Endometrium (tissue), 2 donors: ENCODE measurements around the gene FAM131B.

Source experiments
- FAIRE-seq: peaks from 2 replicates; lab custom pipeline; 2012; peaks lifted over from hg19 to GRCh38; lab: Jason Lieb, UNC
- donor health status: control.
- donor health status: control.

The FAM131B gene

GRCh38 chr7:143356414-143357050 lies 6.0 kb downstream of the FAM131B start:
- FAIRE-seq = no peak

- no peak for FAIRE-seq
Observed at GRCh38 chr7:143355450-143356385, 6.8 kb downstream of the FAM131B start.

DNA sequence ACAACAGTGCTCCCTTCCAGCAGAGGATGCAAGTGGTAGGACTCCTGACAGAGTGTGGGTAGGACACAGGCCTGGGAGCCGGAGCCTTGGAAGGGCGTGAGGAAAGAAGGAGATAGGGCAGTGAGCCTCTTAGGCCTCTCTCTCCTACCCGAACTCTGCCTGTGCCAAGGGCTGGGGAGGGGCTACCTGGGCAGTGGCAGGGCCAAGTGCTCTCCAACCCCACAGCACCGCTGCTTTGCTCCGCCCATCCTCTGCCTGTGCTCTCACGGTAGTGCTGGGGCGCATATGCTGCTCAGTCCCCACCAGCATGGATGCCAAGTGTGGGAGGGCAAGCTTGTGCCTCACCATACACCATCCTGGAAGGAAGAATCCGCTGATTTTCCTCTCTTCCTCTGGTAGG lies 7.5 kb downstream of the FAM131B start:
- FAIRE-seq = no peak

DNA sequence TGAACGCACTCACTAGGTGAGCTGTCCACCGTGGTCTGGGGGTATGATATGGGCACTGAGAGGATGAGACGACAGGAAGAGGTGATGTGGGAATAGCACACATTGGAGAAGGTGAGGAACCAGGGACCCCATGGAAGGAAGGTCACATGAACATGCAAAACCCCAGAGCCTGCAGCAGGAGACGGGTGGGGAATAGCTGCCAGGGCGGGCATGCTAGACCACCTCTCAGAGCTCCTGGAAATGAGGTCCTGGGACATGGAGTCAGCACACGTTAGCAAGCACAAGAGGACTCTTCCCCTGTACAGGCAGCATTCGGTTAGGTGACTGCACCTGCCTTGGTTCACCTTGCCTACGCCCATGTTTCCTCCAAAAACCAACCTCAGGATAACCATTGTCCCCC lies 8.1 kb downstream of the FAM131B start:
- FAIRE-seq = no peak

- no peak for FAIRE-seq
Observed at GRCh38 chr7:143352531-143353002, 9.9 kb downstream of the FAM131B start.

- no peak for FAIRE-seq
Observed at GRCh38 chr7:143351574-143351973, 10.9 kb downstream of the FAM131B start.

DNA sequence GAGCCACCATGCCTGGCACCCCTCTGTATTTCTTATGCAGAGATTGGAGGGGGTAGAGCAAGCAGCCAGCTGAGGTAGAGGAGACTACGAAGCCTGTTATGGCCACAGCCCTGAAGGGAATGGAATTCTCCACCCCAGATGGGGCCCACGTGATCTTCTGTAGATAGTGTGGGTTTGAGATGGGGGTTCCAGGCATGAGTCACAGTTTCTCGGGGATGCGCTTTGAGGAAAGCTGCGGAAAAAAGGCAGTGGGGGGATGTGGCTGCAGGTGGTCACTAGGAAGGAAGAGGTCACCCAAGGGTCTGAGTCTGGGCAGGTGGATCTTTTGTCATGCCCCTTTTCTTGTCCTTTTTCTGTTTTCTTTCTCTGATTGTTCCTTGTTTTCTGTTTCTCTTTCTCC lies 11.5 kb downstream of the FAM131B start:
- no peak for FAIRE-seq

DNA sequence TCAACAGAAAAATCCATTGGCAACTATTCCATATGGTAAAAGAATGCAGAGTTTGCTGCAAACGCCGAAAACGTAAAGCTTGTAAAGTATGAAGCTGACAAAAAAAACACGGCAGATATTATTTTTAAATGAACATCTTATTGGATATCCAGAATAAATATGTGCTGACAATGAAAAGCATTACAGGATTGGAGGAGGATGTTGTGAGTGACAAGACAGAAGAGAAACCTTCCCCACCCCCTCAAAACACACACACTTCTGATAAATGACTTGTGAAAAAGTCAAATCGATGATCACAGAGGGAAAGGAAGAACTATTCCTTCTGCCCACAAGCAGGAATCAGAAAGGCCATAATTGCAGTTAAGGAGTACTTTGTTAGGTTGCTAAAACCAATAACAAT lies 14.6 kb downstream of the FAM131B start:
- no peak for FAIRE-seq

- FAIRE-seq = no peak
Observed at GRCh38 chr7:143346018-143346417, 16.5 kb downstream of the FAM131B start.

DNA sequence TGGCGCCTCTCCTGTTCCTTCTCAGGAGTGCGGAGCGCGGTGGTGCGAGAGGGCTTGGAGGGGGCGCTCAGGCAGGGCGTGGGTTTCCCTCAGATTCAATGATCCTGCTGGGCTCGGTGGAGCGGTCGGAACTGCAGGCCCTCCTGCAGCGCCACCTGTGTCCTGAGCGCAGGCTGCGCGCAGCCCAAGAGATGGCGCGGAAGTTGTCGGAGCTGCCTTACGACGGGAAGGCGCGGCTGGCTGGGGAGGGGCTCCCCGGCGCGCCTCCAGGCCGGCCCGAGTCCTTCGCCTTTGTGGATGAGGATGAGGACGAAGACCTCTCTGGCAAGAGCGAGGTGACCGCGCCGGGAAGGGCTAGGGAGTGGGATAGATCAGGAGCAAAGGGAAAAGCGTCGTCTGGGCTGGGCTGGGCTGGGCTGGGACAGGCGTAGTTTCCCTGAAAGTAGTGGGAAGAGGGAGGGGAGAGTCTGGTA lies 17.0 kb downstream of the FAM131B start:
- FAIRE-seq = no peak

DNA sequence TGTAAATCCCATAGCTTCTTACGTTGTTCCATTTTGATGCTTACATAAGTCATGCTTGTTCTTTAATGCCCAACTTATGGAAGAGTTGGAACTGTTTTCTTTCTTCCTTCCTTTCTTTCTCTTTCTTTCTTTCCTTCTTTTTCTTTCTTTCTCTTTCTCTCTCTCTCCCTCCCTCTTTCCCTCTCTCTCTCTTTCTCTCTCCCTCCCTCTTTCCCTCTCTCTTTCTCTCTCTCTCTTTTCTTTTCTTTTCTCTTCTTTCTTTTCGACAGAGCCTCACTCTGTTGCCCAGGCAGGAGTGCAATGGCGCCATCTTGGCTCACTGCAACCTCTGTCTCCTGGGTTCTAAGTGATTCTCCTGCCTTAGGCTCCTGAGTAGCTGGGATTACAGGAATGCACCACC lies 18.9 kb downstream of the FAM131B start:
- FAIRE-seq = no peak

DNA sequence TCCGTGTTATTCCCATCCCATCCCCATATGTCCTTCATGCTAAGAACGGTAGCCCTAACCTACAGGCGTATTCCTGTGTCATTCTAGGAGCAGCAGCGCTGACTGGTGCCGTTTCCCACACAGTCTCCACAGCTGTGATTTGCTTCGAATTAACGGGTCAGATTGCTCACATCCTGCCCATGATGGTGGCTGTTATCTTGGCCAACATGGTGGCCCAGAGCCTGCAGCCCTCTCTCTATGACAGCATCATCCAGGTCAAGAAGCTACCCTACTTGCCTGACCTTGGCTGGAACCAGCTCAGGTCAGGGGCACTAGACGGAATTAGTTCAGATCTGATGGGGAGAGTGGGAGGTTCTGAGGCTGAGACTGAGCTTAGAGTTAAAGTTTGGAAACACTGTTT lies 20.7 kb downstream of the FAM131B start:
- FAIRE-seq = no peak

DNA sequence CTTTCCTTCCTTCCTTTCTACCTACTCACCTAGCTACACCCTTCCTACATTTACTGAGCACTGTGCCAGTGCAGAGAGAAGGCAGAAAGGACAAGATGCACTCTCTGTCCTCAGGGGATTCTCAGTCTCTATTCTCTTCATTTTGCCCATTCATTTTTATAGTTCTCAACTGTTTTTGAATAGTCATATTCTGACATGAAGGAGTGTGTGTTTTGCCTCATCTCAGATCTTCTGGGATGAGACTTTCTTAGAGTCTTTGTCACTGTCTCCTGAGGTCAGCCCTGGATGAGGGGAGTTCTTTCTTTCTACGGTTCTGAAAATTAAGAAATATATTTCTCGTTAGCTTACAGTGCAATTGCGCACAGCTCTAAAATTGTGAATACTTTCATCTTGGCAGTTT lies 25.3 kb downstream of the FAM131B start:
- no peak for FAIRE-seq

DNA sequence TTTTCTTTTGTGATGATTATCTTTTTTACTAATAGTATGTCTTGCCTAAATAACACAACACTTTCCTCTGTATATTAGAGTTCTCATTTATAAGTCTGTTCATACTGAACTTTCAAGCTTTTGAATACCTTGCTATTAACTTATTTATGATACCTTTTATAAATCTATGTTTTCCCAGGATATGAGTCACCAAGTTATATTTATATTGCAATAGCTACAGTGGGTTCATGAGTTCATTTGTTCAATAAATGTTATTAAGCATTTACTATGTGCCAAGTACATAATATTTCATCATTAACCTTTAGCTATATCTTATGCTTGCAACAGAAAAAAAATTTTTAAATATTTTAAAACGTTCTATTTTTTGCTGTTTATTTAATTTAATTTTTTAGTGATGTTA lies 28.3 kb downstream of the FAM131B start:
- no peak for FAIRE-seq

DNA sequence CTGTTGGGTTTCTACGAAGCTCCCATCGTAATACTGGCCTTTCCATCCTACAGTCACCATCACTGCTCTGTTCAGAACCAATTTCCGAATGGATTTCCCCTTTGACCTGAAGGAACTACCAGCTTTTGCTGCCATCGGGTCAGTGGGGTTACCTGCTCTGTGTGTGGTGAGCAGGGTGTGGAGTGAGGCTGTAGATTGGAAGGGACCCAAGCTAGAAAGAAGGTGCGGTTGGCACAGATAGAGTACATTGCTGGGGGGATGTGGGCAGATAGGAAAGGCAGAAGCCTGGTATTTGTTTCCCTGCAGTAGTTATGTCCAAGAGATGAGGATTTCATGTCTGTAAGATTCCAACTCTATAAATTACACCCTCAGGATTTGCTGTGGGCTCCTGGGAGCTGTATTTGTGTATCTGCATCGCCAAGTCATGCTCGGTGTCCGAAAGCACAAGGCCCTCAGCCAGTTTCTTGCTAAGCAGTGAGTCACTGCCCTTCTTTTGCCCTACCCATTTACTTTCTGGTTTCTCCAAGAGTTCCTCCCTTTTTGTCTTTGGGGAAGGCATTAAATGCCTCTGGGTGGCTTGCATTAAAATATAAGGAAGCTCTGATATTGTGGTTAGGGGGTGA lies 31.2 kb downstream of the FAM131B start:
- FAIRE-seq = no peak

DNA sequence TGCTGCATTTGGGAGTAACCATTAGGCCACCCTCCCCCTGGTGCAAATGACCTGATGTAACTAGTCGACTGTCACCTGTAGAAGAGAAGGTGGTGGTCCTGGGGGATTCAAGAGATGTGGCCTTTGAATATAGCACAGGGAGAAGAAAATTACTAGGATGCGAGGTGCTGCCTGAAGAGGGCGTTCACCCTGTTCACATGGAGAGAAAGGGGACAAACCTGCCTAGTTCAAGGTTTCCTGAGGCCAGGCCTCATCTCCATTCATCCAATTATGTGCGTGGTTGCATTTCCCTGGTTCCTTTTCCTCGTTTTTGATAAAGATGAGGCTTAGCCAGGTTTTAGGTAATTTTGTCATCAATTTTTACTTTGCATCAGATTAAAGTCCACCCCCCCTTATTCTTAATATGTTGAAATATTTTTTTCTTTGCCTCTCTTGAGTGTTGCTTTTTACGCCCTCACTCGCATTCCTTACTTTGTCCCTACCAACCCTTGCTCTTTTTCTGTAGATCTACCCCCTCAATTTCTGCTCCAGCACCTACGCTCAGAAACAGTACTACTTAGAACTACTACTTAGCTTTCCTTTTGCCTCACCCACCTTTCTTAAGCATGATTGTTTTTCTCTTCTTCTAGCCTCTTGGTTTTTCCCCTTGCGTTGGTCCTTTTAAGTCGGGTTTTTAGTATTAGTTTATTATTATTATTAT lies 32.9 kb downstream of the FAM131B start:
- no peak for FAIRE-seq

- FAIRE-seq = no peak
Observed at GRCh38 chr7:143327903-143328302, 34.6 kb downstream of the FAM131B start.

- no peak for FAIRE-seq
Observed at GRCh38 chr7:143325240-143325639, 37.3 kb downstream of the FAM131B start.

DNA sequence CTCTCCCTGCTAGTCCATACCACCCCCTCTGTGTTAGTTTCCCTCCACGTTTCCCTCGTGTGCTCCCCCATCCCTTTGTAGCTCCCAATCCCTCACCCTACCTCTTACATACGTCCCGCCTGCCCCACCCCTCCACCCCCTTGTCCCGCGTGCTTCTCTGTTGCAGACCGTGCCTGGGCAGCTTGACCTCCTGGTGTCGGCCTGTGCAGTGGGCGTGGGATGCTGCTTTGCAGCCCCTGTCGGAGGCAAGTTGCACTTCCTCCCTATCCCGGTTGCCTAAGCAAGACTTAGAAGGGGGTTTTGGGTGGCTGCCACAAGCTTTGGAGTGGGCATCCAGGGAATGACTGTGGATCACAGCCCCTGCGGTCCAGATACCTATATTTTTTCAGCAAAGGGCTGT lies 38.9 kb downstream of the FAM131B start:
- FAIRE-seq = no peak

- FAIRE-seq = no peak
Observed at GRCh38 chr7:143322760-143323633, 39.5 kb downstream of the FAM131B start.

- no peak for FAIRE-seq
Observed at GRCh38 chr7:143321734-143322133, 40.8 kb downstream of the FAM131B start.
